Measurements from ENCODE around the gene USP37.

DNA sequence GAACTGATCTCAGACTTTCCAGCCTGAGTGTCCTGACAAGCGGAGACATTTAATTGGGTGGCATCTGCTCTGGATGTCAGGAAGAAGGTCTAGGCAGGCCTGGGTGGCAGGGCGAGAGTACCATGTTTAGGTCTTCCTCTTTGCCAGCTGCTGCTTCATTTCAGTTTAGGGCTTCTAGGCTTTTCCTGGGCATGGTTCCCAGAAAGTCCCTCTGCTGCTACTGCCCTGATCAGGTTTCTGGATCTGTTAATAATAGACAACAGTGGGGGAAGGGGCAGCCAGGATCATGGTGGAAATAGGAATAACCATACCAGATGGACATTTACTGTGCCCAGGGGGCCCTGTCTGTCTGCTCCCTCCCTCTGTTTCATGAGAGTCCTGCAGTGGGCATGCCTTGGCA, 37.3 kb upstream of the USP37 start:
- TF ChIP-seq, protein P1, sequence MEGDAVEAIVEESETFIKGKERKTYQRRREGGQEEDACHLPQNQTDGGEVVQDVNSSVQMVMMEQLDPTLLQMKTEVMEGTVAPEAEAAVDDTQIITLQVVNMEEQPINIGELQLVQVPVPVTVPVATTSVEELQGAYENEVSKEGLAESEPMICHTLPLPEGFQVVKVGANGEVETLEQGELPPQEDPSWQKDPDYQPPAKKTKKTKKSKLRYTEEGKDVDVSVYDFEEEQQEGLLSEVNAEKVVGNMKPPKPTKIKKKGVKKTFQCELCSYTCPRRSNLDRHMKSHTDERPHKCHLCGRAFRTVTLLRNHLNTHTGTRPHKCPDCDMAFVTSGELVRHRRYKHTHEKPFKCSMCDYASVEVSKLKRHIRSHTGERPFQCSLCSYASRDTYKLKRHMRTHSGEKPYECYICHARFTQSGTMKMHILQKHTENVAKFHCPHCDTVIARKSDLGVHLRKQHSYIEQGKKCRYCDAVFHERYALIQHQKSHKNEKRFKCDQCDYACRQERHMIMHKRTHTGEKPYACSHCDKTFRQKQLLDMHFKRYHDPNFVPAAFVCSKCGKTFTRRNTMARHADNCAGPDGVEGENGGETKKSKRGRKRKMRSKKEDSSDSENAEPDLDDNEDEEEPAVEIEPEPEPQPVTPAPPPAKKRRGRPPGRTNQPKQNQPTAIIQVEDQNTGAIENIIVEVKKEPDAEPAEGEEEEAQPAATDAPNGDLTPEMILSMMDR (IDR thresholded peaks at IDR 0.05), result no peak
- TF ChIP-seq POLR2AphosphoS5 (IDR thresholded peaks at IDR 0.05) (no peak), EP300 (IDR thresholded peaks at IDR 0.05) (no peak), POLR2A (IDR thresholded peaks at IDR 0.05; ENCODE audit: low read depth) (no peak)

All from esophagus muscularis mucosa (tissue), 4 donors.